A549 (cell line): ENCODE results near the gene BLACAT1. TPM values are rescaled to one million over a fixed set of nuclear protein-coding genes. Genes with fewer than 3 reads are reported as not detected.

Experiments
- ATAC-seq, 2 experiments: fragments of 200-7000 bp in 1 of 2; fragments of >200 bp in 1 of 2; cut with Nextera tagmentation in 1 of 2; cut with Tn5 transposase in 1 of 2; 3 replicates each; pipeline versions ENCODE4 v1.8.0 to v1.9.1; 2018 to 2020; ENCODE audit warnings: mild to moderate bottlenecking in 1 of 2, moderate library complexity in 1 of 2
- CTCF ChIA-PET: fragments of 300-600 bp; sonication (Branson Sonifier 250); formaldehyde crosslinking; extraction: SDS; loops from one replicate; lab custom pipeline; 2021; ENCODE audit warnings: antibody characterized with exemption, inconsistent platforms; lab: Yijun Ruan, JAX
- POLR2A ChIA-PET: fragments of 350-600 bp; formaldehyde crosslinking; extraction: SDS; loops from one replicate; lab custom pipeline; 2021; ENCODE audit warnings: antibody characterized with exemption, inconsistent platforms; lab: Yijun Ruan, JAX
- DNase-seq, 2 experiments: peaks; one replicate each; pipeline versions ENCODE4 v3.0.0 to v3.0.0-alpha.2; 2011 to 2016; ENCODE audit warnings: low read depth in 1 of 2, low spot score in 1 of 2
- FAIRE-seq: peaks from 2 replicates; lab custom pipeline; 2011; peaks lifted over from hg19 to GRCh38; lab: Jason Lieb, UNC
- H3K27ac ChIP-seq, 2 experiments: fragments of >200 bp; sonication (Bioruptor Twin); formaldehyde crosslinking; 3 replicates each; pipeline ENCODE4 v1.5.1; 2016 to 2017
- H3K4me1 ChIP-seq: fragments of >200 bp; sonication (Bioruptor Twin); formaldehyde crosslinking; 3 replicates; pipeline ENCODE4 v1.6.1; 2016
- H3K4me2 ChIP-seq: fragments of >200 bp; sonication (Bioruptor Twin); formaldehyde crosslinking; 3 replicates; pipeline ENCODE4 v1.6.1; 2016
- H3K4me3 ChIP-seq: fragments of >200 bp; sonication (Bioruptor Twin); formaldehyde crosslinking; 3 replicates; pipeline ENCODE4 v1.5.1; 2016
- H3K9me3 ChIP-seq: fragments of >200 bp; sonication (Bioruptor Twin); formaldehyde crosslinking; 3 replicates; pipeline ENCODE4 v1.6.1; 2016
- BHLHE40 ChIP-seq: IDR thresholded peaks from 2 replicates; pipeline ENCODE4 v1.6.1; 2012; ENCODE audit warnings: low read depth, low read length, inconsistent platforms
- CHD4 ChIP-seq: fragments of 200-600 bp; sonication (generic); IDR thresholded peaks from 2 replicates; pipeline ENCODE4 v1.6.1; 2016; ENCODE audit warnings: antibody characterized with exemption, mild to moderate bottlenecking, borderline replicate concordance
- GATA3 ChIP-seq: IDR thresholded peaks from 2 replicates; pipeline ENCODE4 v1.6.1; 2012; ENCODE audit warnings: borderline replicate concordance
- HOXB5 ChIP-seq: fragments of 250-450 bp; sonication (Bioruptor Pico); IDR thresholded peaks from 2 replicates; pipeline ENCODE4 v1.5.0; 2020; ENCODE audit warnings: mild to moderate bottlenecking, moderate library complexity
- JUN ChIP-seq, 2 experiments: fragments of >200 bp; sonication (Bioruptor Twin); formaldehyde crosslinking; IDR thresholded peaks; 2 replicates in 1 of 2; 3 replicates in 1 of 2; pipeline ENCODE4 v1.6.1; 2016 to 2017
- JUNB ChIP-seq: fragments of >200 bp; sonication (Bioruptor Twin); formaldehyde crosslinking; IDR thresholded peaks from 2 replicates; pipeline ENCODE4 v1.6.1; 2016
- MYC ChIP-seq: IDR thresholded peaks from 2 replicates; pipeline ENCODE4 v1.6.1; 2012; ENCODE audit warnings: mild to moderate bottlenecking, inconsistent platforms, low read length, improper control_type of control experiment, borderline replicate concordance
- NFE2L2 ChIP-seq: fragments of 150-350 bp; conservative IDR thresholded peaks from 2 replicates; pipeline ENCODE4 v1.6.1; 2014; ENCODE audit warnings: low read length
- NPAS2 ChIP-seq: fragments of 250-450 bp; sonication (Bioruptor Pico); IDR thresholded peaks from 2 replicates; pipeline ENCODE4 v1.8.0; 2022; ENCODE audit warnings: mild to moderate bottlenecking, moderate library complexity, borderline replicate concordance
- PHF8 ChIP-seq: fragments of 200-600 bp; sonication (generic); IDR thresholded peaks from 2 replicates; pipeline ENCODE4 v1.6.1; 2016; ENCODE audit warnings: low read depth, mild to moderate bottlenecking, antibody characterized with exemption, moderate library complexity, borderline replicate concordance
- POLR2A ChIP-seq: IDR thresholded peaks from 2 replicates; pipeline ENCODE4 v1.6.1; 2012; ENCODE audit warnings: mild to moderate bottlenecking, low read length
- RAD21 ChIP-seq, 2 experiments: fragments of >200 bp in 1 of 2; sonication (Bioruptor Twin) in 1 of 2; formaldehyde crosslinking in 1 of 2; IDR thresholded peaks in 1 of 2; conservative IDR thresholded peaks in 1 of 2; 2 replicates in 1 of 2; 3 replicates in 1 of 2; pipeline ENCODE4 v1.6.1; 2012 to 2018; ENCODE audit warnings: inconsistent platforms in 1 of 2
- RNF2 ChIP-seq: fragments of 200-600 bp; sonication (generic); IDR thresholded peaks from 2 replicates; pipeline ENCODE4 v1.6.1; 2016; ENCODE audit warnings: low read depth, mild to moderate bottlenecking, antibody characterized with exemption, moderate library complexity, borderline replicate concordance
- ZNF302 ChIP-seq: fragments of 250-450 bp; sonication (Bioruptor Pico); IDR thresholded peaks from 2 replicates; pipeline ENCODE4 v1.9.0; 2021; ENCODE audit warnings: inconsistent platforms, mild to moderate bottlenecking, moderate library complexity
- ZSCAN20 ChIP-seq: fragments of 250-450 bp; sonication (Bioruptor Pico); IDR thresholded peaks from 2 replicates; pipeline ENCODE4 v1.8.0; 2022; ENCODE audit warnings: mild to moderate bottlenecking, moderate library complexity
- WGBS: methylation state at CpG from one replicate; pipeline ENCODE4 v1.1.6; 2017; ENCODE audit errors: missing lambda C conversion rate; 5-methylcytosine and 5-hydroxymethylcytosine counted together
- polyA plus RNA-seq, 4 experiments: library from polyadenylated mRNA; depleted of rRNA in 3 of 4; stranded (reverse); fragments of >200 nt; fragmentation: RNase III in 1 of 4; extraction: RNeasy Plus Mini Kit Qiagen cat#74134 plus additional on column Dnase treatment in 1 of 4; gene quantifications; 2 replicates in 3 of 4; 3 replicates in 1 of 4; pipeline ENCODE4 v1.2.3, GENCODE V29; 2011 to 2017
- TF ChIP-seq, protein P1 (sequence below): fragments of >200 bp; sonication (Bioruptor Twin); formaldehyde crosslinking; IDR thresholded peaks from 3 replicates; pipeline ENCODE4 v1.5.1; 2016
- TF ChIP-seq, protein P2 (sequence below): fragments of 250-450 bp; sonication (Bioruptor Pico); IDR thresholded peaks from 2 replicates; pipeline ENCODE4 v1.5.0; 2021; ENCODE audit warnings: mild to moderate bottlenecking, moderate library complexity, borderline replicate concordance
- TF ChIP-seq, protein P3 (sequence below): fragments of 250-450 bp; sonication (Bioruptor Pico); IDR thresholded peaks from 2 replicates; pipeline ENCODE4 v1.5.0; 2020; ENCODE audit warnings: low read depth, mild to moderate bottlenecking, moderate library complexity
- TF ChIP-seq, protein P4 (sequence below): fragments of >200 bp; sonication (Bioruptor Twin); formaldehyde crosslinking; IDR thresholded peaks from 2 replicates; pipeline ENCODE4 v1.6.1; 2016
- TF ChIP-seq, protein P5 (sequence below): IDR thresholded peaks from 2 replicates; pipeline ENCODE4 v1.6.1; 2012; ENCODE audit warnings: low read depth, borderline replicate concordance
- TF ChIP-seq, protein P6 (sequence below): IDR thresholded peaks from 2 replicates; pipeline ENCODE4 v1.6.1; 2012

The BLACAT1 gene
- polyA plus RNA-seq, 2 of the 4 experiments (the other 2 are of a cell fraction): 0.09 TPM; not detected in 1

DNA sequence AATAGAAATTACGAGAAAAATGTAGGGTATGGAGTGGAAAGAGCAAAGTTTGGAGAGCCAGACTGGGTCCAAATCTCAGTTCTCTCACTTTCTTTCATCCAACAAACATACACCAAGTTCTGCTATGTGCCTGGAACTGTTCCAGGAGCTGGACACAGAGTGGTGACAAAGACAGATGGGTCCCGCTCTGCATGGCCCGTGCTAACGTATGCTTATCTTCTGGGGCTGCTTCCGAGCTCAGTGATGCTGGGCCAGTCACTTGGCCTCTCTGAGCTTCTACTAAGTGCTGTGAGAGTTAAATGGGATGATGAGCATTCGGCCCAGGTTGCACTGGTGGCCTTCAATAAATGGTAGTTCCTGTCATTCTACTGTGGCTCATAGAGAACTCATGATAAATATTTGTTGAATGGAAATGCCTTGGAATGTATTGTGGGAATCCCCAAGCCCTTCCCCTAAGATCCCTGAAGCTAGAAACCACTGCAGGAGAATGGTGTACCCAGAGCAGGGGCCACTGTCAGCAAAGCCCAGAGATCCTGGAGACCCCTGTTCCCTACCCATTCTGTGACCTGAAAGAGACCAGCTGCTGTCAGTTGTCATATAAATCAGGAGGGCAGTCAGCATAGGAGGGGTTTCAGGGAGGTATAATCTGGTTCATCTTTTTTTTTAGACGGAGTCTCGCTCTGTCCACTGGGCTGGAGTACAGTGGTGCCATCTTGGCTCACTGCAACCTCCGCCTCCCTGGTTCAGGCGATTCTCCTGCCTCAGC, 37.8 kb downstream of the BLACAT1 start:
- no peak for TF ChIP-seq GATA3
- TF ChIP-seq, protein P1, sequence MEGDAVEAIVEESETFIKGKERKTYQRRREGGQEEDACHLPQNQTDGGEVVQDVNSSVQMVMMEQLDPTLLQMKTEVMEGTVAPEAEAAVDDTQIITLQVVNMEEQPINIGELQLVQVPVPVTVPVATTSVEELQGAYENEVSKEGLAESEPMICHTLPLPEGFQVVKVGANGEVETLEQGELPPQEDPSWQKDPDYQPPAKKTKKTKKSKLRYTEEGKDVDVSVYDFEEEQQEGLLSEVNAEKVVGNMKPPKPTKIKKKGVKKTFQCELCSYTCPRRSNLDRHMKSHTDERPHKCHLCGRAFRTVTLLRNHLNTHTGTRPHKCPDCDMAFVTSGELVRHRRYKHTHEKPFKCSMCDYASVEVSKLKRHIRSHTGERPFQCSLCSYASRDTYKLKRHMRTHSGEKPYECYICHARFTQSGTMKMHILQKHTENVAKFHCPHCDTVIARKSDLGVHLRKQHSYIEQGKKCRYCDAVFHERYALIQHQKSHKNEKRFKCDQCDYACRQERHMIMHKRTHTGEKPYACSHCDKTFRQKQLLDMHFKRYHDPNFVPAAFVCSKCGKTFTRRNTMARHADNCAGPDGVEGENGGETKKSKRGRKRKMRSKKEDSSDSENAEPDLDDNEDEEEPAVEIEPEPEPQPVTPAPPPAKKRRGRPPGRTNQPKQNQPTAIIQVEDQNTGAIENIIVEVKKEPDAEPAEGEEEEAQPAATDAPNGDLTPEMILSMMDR: no peak
- no peak for TF ChIP-seq CHD4
- no peak for TF ChIP-seq ZNF302 (CRISPR knock-in tag)
- TF ChIP-seq, protein P2, sequence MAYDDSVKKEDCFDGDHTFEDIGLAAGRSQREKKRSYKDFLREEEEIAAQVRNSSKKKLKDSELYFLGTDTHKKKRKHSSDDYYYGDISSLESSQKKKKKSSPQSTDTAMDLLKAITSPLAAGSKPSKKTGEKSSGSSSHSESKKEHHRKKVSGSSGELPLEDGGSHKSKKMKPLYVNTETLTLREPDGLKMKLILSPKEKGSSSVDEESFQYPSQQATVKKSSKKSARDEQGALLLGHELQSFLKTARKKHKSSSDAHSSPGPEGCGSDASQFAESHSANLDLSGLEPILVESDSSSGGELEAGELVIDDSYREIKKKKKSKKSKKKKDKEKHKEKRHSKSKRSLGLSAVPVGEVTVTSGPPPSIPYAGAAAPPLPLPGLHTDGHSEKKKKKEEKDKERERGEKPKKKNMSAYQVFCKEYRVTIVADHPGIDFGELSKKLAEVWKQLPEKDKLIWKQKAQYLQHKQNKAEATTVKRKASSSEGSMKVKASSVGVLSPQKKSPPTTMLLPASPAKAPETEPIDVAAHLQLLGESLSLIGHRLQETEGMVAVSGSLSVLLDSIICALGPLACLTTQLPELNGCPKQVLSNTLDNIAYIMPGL (CRISPR knock-in tag): no peak
- TF ChIP-seq, protein P3, sequence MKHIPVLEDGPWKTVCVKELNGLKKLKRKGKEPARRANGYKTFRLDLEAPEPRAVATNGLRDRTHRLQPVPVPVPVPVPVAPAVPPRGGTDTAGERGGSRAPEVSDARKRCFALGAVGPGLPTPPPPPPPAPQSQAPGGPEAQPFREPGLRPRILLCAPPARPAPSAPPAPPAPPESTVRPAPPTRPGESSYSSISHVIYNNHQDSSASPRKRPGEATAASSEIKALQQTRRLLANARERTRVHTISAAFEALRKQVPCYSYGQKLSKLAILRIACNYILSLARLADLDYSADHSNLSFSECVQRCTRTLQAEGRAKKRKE (CRISPR knock-in tag): no peak
- no peak for TF ChIP-seq NPAS2 (CRISPR knock-in tag)
- TF ChIP-seq JUNB: no peak
- TF ChIP-seq JUN (IDR thresholded peaks at IDR 0.05): no peak
- FAIRE-seq (no peak), ATAC-seq (no peak), DNase-seq (no peak)
- H3K4me1 ChIP-seq: no peaks in the 10 kb centered on the region
- H3K4me3 ChIP-seq: no peak overlapping the region
- no peaks in the 10 kb centered on the region for H3K9me3 ChIP-seq
- no peak overlapping the region for H3K4me2 ChIP-seq
- 69% methylated on average over 10 of the region's 10 CpGs for WGBS
- ChIA-PET CTCF (interaction anchor here (1.3 to 9.7 kb wide), 7 partner anchors 9 to 174 kb away, joined by 3 to 66 read pairs (median 16); no protein-coding TSS in a partner anchor), POLR2A (no interaction called here)
- H3K27ac ChIP-seq: no peak overlapping the region

DNA sequence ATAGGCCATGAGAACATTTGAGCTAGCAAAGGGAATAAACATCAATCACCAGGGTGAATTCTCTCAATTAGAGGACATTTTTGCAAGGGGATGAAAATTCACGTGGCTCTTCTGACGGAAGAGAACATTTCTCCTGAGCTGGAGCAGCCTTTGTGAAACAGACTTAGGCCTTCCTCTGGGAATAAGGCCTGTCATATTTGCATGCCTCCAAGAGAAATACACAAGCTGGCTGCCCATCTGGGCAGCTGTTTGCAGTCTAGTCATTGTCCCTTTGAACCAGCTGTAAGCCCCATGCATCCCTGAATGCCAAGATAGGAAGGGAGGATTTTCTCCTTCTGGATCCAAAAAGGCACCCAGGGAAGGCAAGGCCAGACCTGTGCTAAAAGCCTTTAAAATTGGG, 39.5 kb downstream of the BLACAT1 start:
- Histone ChIP-seq H3K27ac (no peak overlapping the region), H3K9me3 (no peaks in the 10 kb centered on the region), H3K4me2 (no peak overlapping the region)
- no peak for FAIRE-seq
- DNase-seq: no peak
- POLR2A ChIA-PET: no interaction called here
- TF ChIP-seq ZNF302 (CRISPR knock-in tag) (no peak), ZSCAN20 (CRISPR knock-in tag) (no peak), HOXB5 (no peak), MYC (no peak), RAD21 (conservative IDR thresholded peaks at IDR 0.05 in 1 of 2, IDR thresholded peaks at IDR 0.05 in 1 of 2) (no peak), BHLHE40 (no peak), POLR2A (no peak), NFE2L2 (no peak), NPAS2 (CRISPR knock-in tag) (no peak), RNF2 (no peak), PHF8 (no peak)
- TF ChIP-seq, protein P4, sequence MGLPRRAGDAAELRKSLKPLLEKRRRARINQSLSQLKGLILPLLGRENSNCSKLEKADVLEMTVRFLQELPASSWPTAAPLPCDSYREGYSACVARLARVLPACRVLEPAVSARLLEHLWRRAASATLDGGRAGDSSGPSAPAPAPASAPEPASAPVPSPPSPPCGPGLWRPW: no peak
- TF ChIP-seq, protein P5, sequence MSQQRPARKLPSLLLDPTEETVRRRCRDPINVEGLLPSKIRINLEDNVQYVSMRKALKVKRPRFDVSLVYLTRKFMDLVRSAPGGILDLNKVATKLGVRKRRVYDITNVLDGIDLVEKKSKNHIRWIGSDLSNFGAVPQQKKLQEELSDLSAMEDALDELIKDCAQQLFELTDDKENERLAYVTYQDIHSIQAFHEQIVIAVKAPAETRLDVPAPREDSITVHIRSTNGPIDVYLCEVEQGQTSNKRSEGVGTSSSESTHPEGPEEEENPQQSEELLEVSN: no peak
- TF ChIP-seq, protein P3 (CRISPR knock-in tag): no peak
- TF ChIP-seq, protein P6, sequence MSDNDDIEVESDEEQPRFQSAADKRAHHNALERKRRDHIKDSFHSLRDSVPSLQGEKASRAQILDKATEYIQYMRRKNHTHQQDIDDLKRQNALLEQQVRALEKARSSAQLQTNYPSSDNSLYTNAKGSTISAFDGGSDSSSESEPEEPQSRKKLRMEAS: no peak
- TF ChIP-seq, all 56 proteins: peak for 0
- 76% methylated on average over 2 of the region's 2 CpGs for WGBS
- Histone ChIP-seq H3K4me1 (no peaks in the 10 kb centered on the region), H3K4me3 (no peak overlapping the region)
- no peak for ATAC-seq
- CTCF ChIA-PET: interaction anchor here (0.7 to 9.7 kb wide), 14 partner anchors 8 to 113 kb away, joined by 3 to 66 read pairs (median 4); no protein-coding TSS in a partner anchor
